ENCODE measurements around the gene C15orf61.
A peak's percentile ranks its signal among the peaks of the same experiment; 100 is the strongest.

C15orf61 gene

GRCh38 chr15:67542420-67543347 is 21.8 kb downstream of the C15orf61 start, which contains the start of gene MAP2K5:
MAP2K5 (plus strand) TSS chr15:67542703; CDS start chr15:67543336, 633 bp downstream.
- peak within 1 kb of the TSS; percentile 91 for H3K4me3 ChIP-seq (ENCODE audit: low read depth, low read length)
- no peak within 1 kb of the TSS; the same call in 1 of the 2 replicates for H3K27ac ChIP-seq (ENCODE audit: low read depth, low read length)
- H3K36me3 ChIP-seq (ENCODE audit: control insufficient read depth, insufficient read depth, low read length): peaks cover 14% of the 10 kb centered on the region; the same call in 1 of the 2 replicates
- peak within 1 kb of the TSS; percentile 81 for H3K9ac ChIP-seq (ENCODE audit: low read length)
- no peaks in the 10 kb centered on the region for H3K27me3 ChIP-seq (ENCODE audit: control insufficient read depth, insufficient read depth, low read length)
- peaks cover 4% of the 10 kb centered on the region for H3K4me1 ChIP-seq (ENCODE audit: control insufficient read depth, insufficient read depth, low read length)
- H3K9me3 ChIP-seq (ENCODE audit: control insufficient read depth, insufficient read depth, low read depth, low read length): no peaks in the 10 kb centered on the region

DNA sequence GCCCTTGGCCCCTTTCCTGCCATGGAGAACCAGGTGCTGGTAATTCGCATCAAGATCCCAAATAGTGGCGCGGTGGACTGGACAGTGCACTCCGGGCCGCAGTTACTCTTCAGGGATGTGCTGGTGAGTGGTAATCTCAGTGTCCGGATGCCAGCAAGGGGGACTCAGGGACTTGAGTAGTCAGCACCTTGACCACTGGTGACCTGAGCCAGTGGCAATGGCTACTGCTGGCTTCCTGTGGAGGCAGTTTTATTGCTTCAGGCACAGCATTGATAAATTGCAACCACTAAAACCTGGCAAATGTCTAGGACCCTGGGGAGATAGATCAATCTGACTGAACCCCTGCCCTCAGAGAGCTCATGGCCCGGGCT is 22.4 kb downstream of the C15orf61 start:
- peak overlapping the region; percentile 81 for H3K9ac ChIP-seq (ENCODE audit: low read length)
- H3K27ac ChIP-seq (ENCODE audit: low read depth, low read length): no peak overlapping the region
- peaks cover 14% of the 10 kb centered on the region; the same call in 1 of the 2 replicates for H3K36me3 ChIP-seq (ENCODE audit: control insufficient read depth, insufficient read depth, low read length)

DNA sequence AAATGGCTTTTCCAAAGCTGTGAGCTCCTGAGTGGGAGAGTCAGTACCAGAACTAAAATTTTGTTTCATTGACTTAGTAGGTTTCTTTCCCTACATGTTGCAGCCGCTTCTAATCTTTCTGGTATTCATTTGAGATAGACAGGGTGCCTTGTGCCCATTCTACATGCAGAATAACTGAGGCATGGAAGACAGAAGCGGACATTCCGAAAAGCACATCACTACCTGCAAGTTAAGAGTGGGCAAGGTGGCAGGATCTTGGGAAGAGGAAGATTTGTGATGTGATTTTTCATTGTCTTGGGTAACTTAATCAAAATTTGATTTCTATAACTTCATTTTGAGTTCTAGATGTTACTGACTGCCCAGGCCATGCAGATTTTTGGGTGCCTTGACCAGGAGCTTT is 23.5 kb downstream of the C15orf61 start:
- no peak overlapping the region for H3K4me3 ChIP-seq (ENCODE audit: low read depth, low read length)
- no peaks in the 10 kb centered on the region for H3K9me3 ChIP-seq (ENCODE audit: control insufficient read depth, insufficient read depth, low read depth, low read length)
- H3K27ac ChIP-seq (ENCODE audit: low read depth, low read length): no peak overlapping the region
- H3K9ac ChIP-seq (ENCODE audit: low read length): no peak overlapping the region
- peaks cover 21% of the 10 kb centered on the region for H3K4me1 ChIP-seq (ENCODE audit: control insufficient read depth, insufficient read depth, low read length)
- no peaks in the 10 kb centered on the region for H3K27me3 ChIP-seq (ENCODE audit: control insufficient read depth, insufficient read depth, low read length)
- H3K36me3 ChIP-seq (ENCODE audit: control insufficient read depth, insufficient read depth, low read length): peaks cover 14% of the 10 kb centered on the region; the same call in 1 of the 2 replicates

More for the DNA sequence above, 22.4 kb downstream of the C15orf61 start:
- Histone ChIP-seq H3K4me1 (ENCODE audit: control insufficient read depth, insufficient read depth, low read length) (peaks cover 11% of the 10 kb centered on the region), H3K4me3 (ENCODE audit: low read depth, low read length) (peak overlapping the region; percentile 91), H3K9me3 (ENCODE audit: control insufficient read depth, insufficient read depth, low read depth, low read length) (no peaks in the 10 kb centered on the region), H3K27me3 (ENCODE audit: control insufficient read depth, insufficient read depth, low read length) (no peaks in the 10 kb centered on the region)

GRCh38 chr15:67545864-67546263 is 24.9 kb downstream of the C15orf61 start:
- H3K27ac ChIP-seq (ENCODE audit: low read depth, low read length): no peak overlapping the region
- peaks cover 30% of the 10 kb centered on the region for H3K4me1 ChIP-seq (ENCODE audit: control insufficient read depth, insufficient read depth, low read length)

GRCh38 chr15:67547064-67547463 is 26.1 kb downstream of the C15orf61 start:
- H3K4me3 ChIP-seq (ENCODE audit: low read depth, low read length): no peak overlapping the region
- H3K9me3 ChIP-seq (ENCODE audit: control insufficient read depth, insufficient read depth, low read depth, low read length): no peaks in the 10 kb centered on the region
- H3K27ac ChIP-seq (ENCODE audit: low read depth, low read length): no peak overlapping the region
- H3K27me3 ChIP-seq (ENCODE audit: control insufficient read depth, insufficient read depth, low read length): no peaks in the 10 kb centered on the region
- H3K36me3 ChIP-seq (ENCODE audit: control insufficient read depth, insufficient read depth, low read length): peaks cover 19% of the 10 kb centered on the region
- peaks cover 30% of the 10 kb centered on the region for H3K4me1 ChIP-seq (ENCODE audit: control insufficient read depth, insufficient read depth, low read length)
- no peak overlapping the region for H3K9ac ChIP-seq (ENCODE audit: low read length)

More at GRCh38 chr15:67545864-67546263, 24.9 kb downstream of the C15orf61 start:
- no peak overlapping the region for H3K4me3 ChIP-seq (ENCODE audit: low read depth, low read length)
- H3K27me3 ChIP-seq (ENCODE audit: control insufficient read depth, insufficient read depth, low read length): no peaks in the 10 kb centered on the region
- H3K9me3 ChIP-seq (ENCODE audit: control insufficient read depth, insufficient read depth, low read depth, low read length): no peaks in the 10 kb centered on the region
- H3K36me3 ChIP-seq (ENCODE audit: control insufficient read depth, insufficient read depth, low read length): peaks cover 14% of the 10 kb centered on the region; the same call in 1 of the 2 replicates
- no peak overlapping the region for H3K9ac ChIP-seq (ENCODE audit: low read length)

GRCh38 chr15:67547836-67548235 is 26.9 kb downstream of the C15orf61 start:
- Histone ChIP-seq H3K9ac (ENCODE audit: low read length) (no peak overlapping the region), H3K27ac (ENCODE audit: low read depth, low read length) (no peak overlapping the region)

GRCh38 chr15:67548236-67548852 is 27.4 kb downstream of the C15orf61 start:
- Histone ChIP-seq H3K27me3 (ENCODE audit: control insufficient read depth, insufficient read depth, low read length) (no peaks in the 10 kb centered on the region), H3K36me3 (ENCODE audit: control insufficient read depth, insufficient read depth, low read length) (peaks cover 19% of the 10 kb centered on the region), H3K4me3 (ENCODE audit: low read depth, low read length) (0 out of 2 replicates have a peak overlapping the region, but pooled peaks have one; percentile 0), H3K4me1 (ENCODE audit: control insufficient read depth, insufficient read depth, low read length) (peaks cover 28% of the 10 kb centered on the region), H3K9me3 (ENCODE audit: control insufficient read depth, insufficient read depth, low read depth, low read length) (no peaks in the 10 kb centered on the region), H3K27ac (ENCODE audit: low read depth, low read length) (peak overlapping the region; percentile 3; the same call in 1 of the 2 replicates), H3K9ac (ENCODE audit: low read length) (no peak overlapping the region)

More at GRCh38 chr15:67547836-67548235, 26.9 kb downstream of the C15orf61 start:
- peaks cover 30% of the 10 kb centered on the region for H3K4me1 ChIP-seq (ENCODE audit: control insufficient read depth, insufficient read depth, low read length)
- no peaks in the 10 kb centered on the region for H3K27me3 ChIP-seq (ENCODE audit: control insufficient read depth, insufficient read depth, low read length)
- H3K4me3 ChIP-seq (ENCODE audit: low read depth, low read length): no peak overlapping the region
- H3K36me3 ChIP-seq (ENCODE audit: control insufficient read depth, insufficient read depth, low read length): peaks cover 19% of the 10 kb centered on the region
- no peaks in the 10 kb centered on the region for H3K9me3 ChIP-seq (ENCODE audit: control insufficient read depth, insufficient read depth, low read depth, low read length)

DNA sequence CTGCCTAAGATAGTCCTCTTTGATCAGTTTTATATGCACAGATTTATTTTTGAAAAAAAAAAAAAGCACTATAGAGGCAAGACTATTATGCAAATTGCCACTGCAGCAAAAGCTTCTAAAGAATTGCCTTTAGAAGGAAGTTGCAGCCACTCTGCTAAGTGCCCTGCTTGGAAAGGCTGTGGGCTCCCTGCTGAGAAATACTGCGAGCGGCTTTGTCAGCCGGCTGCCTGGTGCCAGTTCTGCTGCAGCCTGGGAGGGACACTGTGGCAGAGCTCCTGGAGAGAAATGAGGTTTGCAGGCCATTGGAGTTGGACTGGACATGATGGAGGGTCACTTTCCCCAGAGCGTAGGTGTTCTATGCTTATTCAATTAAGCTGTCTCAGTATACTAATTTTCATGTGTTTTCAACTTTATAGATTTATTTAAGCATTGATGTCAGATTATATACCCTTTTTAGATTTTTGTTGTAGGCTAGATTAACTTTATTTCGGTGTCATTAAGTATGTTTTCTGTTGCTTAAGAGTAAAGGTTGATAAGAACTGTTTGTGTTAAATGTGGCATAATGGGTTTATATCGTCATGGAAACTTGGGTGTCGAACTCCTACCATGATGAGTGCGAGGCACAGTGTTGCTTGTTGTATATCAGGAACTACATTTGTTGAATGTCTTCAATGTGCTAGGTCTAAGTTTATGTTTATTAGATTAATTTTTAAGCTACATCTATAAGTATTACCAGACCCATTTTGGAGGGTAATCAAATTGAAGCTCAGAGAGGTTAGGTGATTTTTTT is 28.1 kb downstream of the C15orf61 start:
- H3K9ac ChIP-seq (ENCODE audit: low read length): no peak overlapping the region
- no peaks in the 10 kb centered on the region for H3K9me3 ChIP-seq (ENCODE audit: control insufficient read depth, insufficient read depth, low read depth, low read length)
- H3K27ac ChIP-seq (ENCODE audit: low read depth, low read length): peak overlapping the region; percentile 3; the same call in 1 of the 2 replicates
- peaks cover 19% of the 10 kb centered on the region for H3K36me3 ChIP-seq (ENCODE audit: control insufficient read depth, insufficient read depth, low read length)
- H3K4me3 ChIP-seq (ENCODE audit: low read depth, low read length): peak overlapping the region; percentile 19
- H3K27me3 ChIP-seq (ENCODE audit: control insufficient read depth, insufficient read depth, low read length): no peaks in the 10 kb centered on the region
- H3K4me1 ChIP-seq (ENCODE audit: control insufficient read depth, insufficient read depth, low read length): peaks cover 27% of the 10 kb centered on the region

GRCh38 chr15:67549736-67550135 is 28.8 kb downstream of the C15orf61 start:
- peaks cover 19% of the 10 kb centered on the region for H3K36me3 ChIP-seq (ENCODE audit: control insufficient read depth, insufficient read depth, low read length)
- H3K9me3 ChIP-seq (ENCODE audit: control insufficient read depth, insufficient read depth, low read depth, low read length): no peaks in the 10 kb centered on the region
- H3K27ac ChIP-seq (ENCODE audit: low read depth, low read length): no peak overlapping the region
- peaks cover 27% of the 10 kb centered on the region for H3K4me1 ChIP-seq (ENCODE audit: control insufficient read depth, insufficient read depth, low read length)
- H3K27me3 ChIP-seq (ENCODE audit: control insufficient read depth, insufficient read depth, low read length): no peaks in the 10 kb centered on the region
- no peak overlapping the region for H3K4me3 ChIP-seq (ENCODE audit: low read depth, low read length)
- H3K9ac ChIP-seq (ENCODE audit: low read length): no peak overlapping the region

- Histone ChIP-seq H3K4me1 (ENCODE audit: control insufficient read depth, insufficient read depth, low read length) (peaks cover 27% of the 10 kb centered on the region), H3K4me3 (ENCODE audit: low read depth, low read length) (no peak overlapping the region), H3K27me3 (ENCODE audit: control insufficient read depth, insufficient read depth, low read length) (no peaks in the 10 kb centered on the region), H3K36me3 (ENCODE audit: control insufficient read depth, insufficient read depth, low read length) (peaks cover 15% of the 10 kb centered on the region), H3K9ac (ENCODE audit: low read length) (peak overlapping the region; percentile 18), H3K27ac (ENCODE audit: low read depth, low read length) (no peak overlapping the region), H3K9me3 (ENCODE audit: control insufficient read depth, insufficient read depth, low read depth, low read length) (no peaks in the 10 kb centered on the region)
These were observed 29.6 kb downstream of the C15orf61 start for GRCh38 chr15:67550522-67550921.

Data from HUES6 (cell line).